K562 (cell line): Measurements from ENCODE around the gene SRMS. TPM values are rescaled to one million over a fixed set of nuclear protein-coding genes. Genes with fewer than 3 reads are reported as not detected.
A peak's percentile ranks its signal among the peaks of the same experiment; 100 is the strongest.

Source experiments
- ATAC-seq: fragments of 200-7000 bp; cut with Tn5 transposase; 3 replicates; pipeline ENCODE4 v1.9.1; 2020; ENCODE audit warnings: moderate library complexity
- BruUV-seq: library from RNA; stranded (reverse); fragments of 400-500 nt; replicated peaks from 2 replicates; lab custom pipeline; 2021; lab: Mats Ljungman, UMichigan
- CTCF ChIA-PET: fragments of 300-600 bp; formaldehyde crosslinking; extraction: SDS; loops from one replicate; lab custom pipeline; 2021; ENCODE audit warnings: low intra/inter-chr PET ratio; lab: Yijun Ruan, JAX
- POLR2A ChIA-PET: fragments of 300-600, 350-650 bp; sonication (Branson Sonifier 250); formaldehyde crosslinking; extraction: SDS; loops from one replicate; lab custom pipeline; 2021; ENCODE audit warnings: antibody characterized with exemption, inconsistent platforms; lab: Yijun Ruan, JAX
- DNase-seq, 4 experiments: peaks; one replicate each; pipeline versions ENCODE4 v3.0.0 to v3.0.0-alpha.2; 2011 to 2018; ENCODE audit warnings: low spot score in 3 of 4, mixed read lengths in 3 of 4; ENCODE audit errors: extremely low read depth in 1 of 4
- FAIRE-seq: peaks from 2 replicates; lab custom pipeline; 2011; peaks lifted over from hg19 to GRCh38; lab: Jason Lieb, UNC
- H2AFZ ChIP-seq: 2 replicates; pipeline ENCODE4 v1.6.0; 2011; ENCODE audit warnings: low read depth, low read length, control low read depth, inconsistent platforms
- H3K27ac ChIP-seq: fragments of 200-600 bp; 3 replicates; pipeline ENCODE4 v1.8.0; 2011; ENCODE audit warnings: low read depth, mild to moderate bottlenecking, control low read depth, inconsistent platforms, low read length, moderate library complexity, mixed read lengths; ENCODE audit errors: extremely low read depth
- H3K27me3 ChIP-seq, 2 experiments: fragments of 300-600 bp in 1 of 2; 2 replicates in 1 of 2; 3 replicates in 1 of 2; pipeline versions ENCODE4 v1.6.0 to v1.8.0; 2011; ENCODE audit warnings: inconsistent platforms in 2 of 2, low read length in 2 of 2, mild to moderate bottlenecking in 1 of 2, mixed read lengths in 1 of 2, moderate library complexity in 1 of 2; ENCODE audit not compliant: control insufficient read depth in 2 of 2, insufficient read depth in 2 of 2
- H3K36me3 ChIP-seq: fragments of 300-600 bp; 3 replicates; pipeline ENCODE4 v1.8.0; 2011; ENCODE audit warnings: mild to moderate bottlenecking, low read length, inconsistent platforms; ENCODE audit not compliant: control insufficient read depth, insufficient read depth
- H3K4me1 ChIP-seq, 2 experiments: fragments of 200-600 bp in 1 of 2; replicated peaks in 1 of 2; 2 replicates in 1 of 2; 3 replicates in 1 of 2; pipeline versions ENCODE4 v1.5.1 to v1.8.0; 2011; ENCODE audit warnings: inconsistent platforms in 2 of 2, low read length in 2 of 2, mild to moderate bottlenecking in 1 of 2, mixed read lengths in 1 of 2, moderate library complexity in 1 of 2; ENCODE audit not compliant: control insufficient read depth in 2 of 2, insufficient read depth in 2 of 2
- H3K4me2 ChIP-seq: 2 replicates; pipeline ENCODE4 v1.6.1; 2011; ENCODE audit warnings: low read length, control low read depth, inconsistent platforms, mixed read lengths; ENCODE audit not compliant: insufficient read depth
- H3K4me3 ChIP-seq: fragments of 200-600 bp; sonication (generic), shearing (Covaris generic); 2 replicates; pipeline ENCODE4 v1.5.1; 2016; ENCODE audit warnings: control low read depth, inconsistent platforms
- H3K79me2 ChIP-seq: fragments of 200-600 bp; 3 replicates; pipeline ENCODE4 v1.8.0; 2011; ENCODE audit warnings: low read length, inconsistent platforms; ENCODE audit not compliant: control insufficient read depth, insufficient read depth
- H3K9ac ChIP-seq, 2 experiments: 2 replicates each; pipeline versions ENCODE4 v1.6.0 to v1.6.1; 2011; ENCODE audit warnings: low read depth in 2 of 2, low read length in 2 of 2, control low read depth in 1 of 2, inconsistent platforms in 1 of 2, mild to moderate bottlenecking in 1 of 2, mixed read lengths in 1 of 2; ENCODE audit not compliant: insufficient read depth in 1 of 2
- H3K9me1 ChIP-seq: one replicate; pipeline ENCODE4 v1.6.0; 2011; ENCODE audit warnings: inconsistent platforms, mild to moderate bottlenecking, low read length, moderate library complexity; ENCODE audit not compliant: control insufficient read depth, insufficient read depth
- H3K9me3 ChIP-seq: replicated peaks from 2 replicates; pipeline ENCODE4 v1.5.1; 2011; ENCODE audit warnings: low read depth, low read length, inconsistent platforms; ENCODE audit not compliant: control insufficient read depth, insufficient read depth
- H4K20me1 ChIP-seq: replicated peaks from 2 replicates; pipeline ENCODE4 v1.6.1; 2011; ENCODE audit warnings: low read length, inconsistent platforms, mixed read lengths; ENCODE audit not compliant: control insufficient read depth, insufficient read depth
- CHD4 ChIP-seq: fragments of 200-600 bp; sonication (generic); IDR thresholded peaks from 3 replicates; pipeline ENCODE4 v1.6.1; 2012; ENCODE audit warnings: low read depth, mild to moderate bottlenecking, mixed read lengths, low read length, inconsistent platforms; ENCODE audit not compliant: insufficient read depth, insufficient replicate concordance, poor library complexity, severe bottlenecking
- DMBX1 ChIP-seq: fragments of 250-450 bp; sonication (Bioruptor Pico); IDR thresholded peaks from 2 replicates; pipeline ENCODE4 v1.8.0; 2022; ENCODE audit warnings: inconsistent platforms, mild to moderate bottlenecking, moderate library complexity, borderline replicate concordance
- SMAD3 ChIP-seq: fragments of 450-650 bp; formaldehyde crosslinking; conservative IDR thresholded peaks from 2 replicates; pipeline ENCODE4 v1.4.0; 2020; ENCODE audit warnings: mild to moderate bottlenecking
- SRSF7 ChIP-seq: fragments of 200-400 bp; formaldehyde crosslinking; optimal IDR thresholded peaks from 2 replicates; pipeline ENCODE3; 2017; ENCODE audit warnings: mild to moderate bottlenecking, low read depth, low read length
- TAF1 ChIP-seq: IDR thresholded peaks from 2 replicates; pipeline ENCODE4 v1.6.1; 2011; ENCODE audit warnings: mild to moderate bottlenecking, low read length, moderate library complexity; ENCODE audit not compliant: insufficient read depth, control insufficient read depth, severe bottlenecking; ENCODE audit errors: extremely low read depth
- THAP12 ChIP-seq: fragments of 250-450 bp; sonication (Bioruptor Pico); IDR thresholded peaks from 2 replicates; pipeline ENCODE4 v1.9.0; 2021; ENCODE audit warnings: mild to moderate bottlenecking, inconsistent platforms
- TSC22D4 ChIP-seq: fragments of 450-650 bp; IDR thresholded peaks from 2 replicates; pipeline ENCODE4 v1.6.1; 2016; ENCODE audit warnings: missing genetic modification characterization, missing biosample characterization, control low read depth
- ZBTB7A ChIP-seq: IDR thresholded peaks from 2 replicates; pipeline ENCODE4 v1.6.1; 2011; ENCODE audit warnings: low read depth, mild to moderate bottlenecking, low read length, moderate library complexity, borderline replicate concordance; ENCODE audit not compliant: control insufficient read depth
- WGBS: fragments of 100-300 bp; shearing (Covaris generic); methylation state at CpG from one replicate; pipeline ENCODE4 v1.1.6; 2016; ENCODE audit warnings: low coverage, mixed read lengths; ENCODE audit not compliant: insufficient coverage; ENCODE audit errors: missing lambda C conversion rate; 5-methylcytosine and 5-hydroxymethylcytosine counted together
- in situ Hi-C: fragments of 300-500 bp; cut with MboI; formaldehyde crosslinking; loops from 4 replicates; pipeline ENCODE4 v1.15.0; 2018; ENCODE audit warnings: inconsistent platforms, mixed read lengths
- intact Hi-C: fragments of 100-400 bp; cut with micrococcal nuclease; formaldehyde crosslinking; loops from 2 replicates; pipeline ENCODE4 v1.14.2; 2022
- polyA plus RNA-seq, 8 experiments: library from polyadenylated mRNA; depleted of rRNA in 4 of 8; stranded (reverse) in 5 of 8; unstranded in 3 of 8; fragments of >200 nt; fragmentation: Nextera tagmentation in 2 of 8; fragmentation: Illumina TruSeq in 1 of 8; extraction: Ambion mirVana in 2 of 8; extraction: Trizol in 1 of 8; gene quantifications; 2 replicates each; pipeline versions ENCODE4 v1.2.1 to v1.2.3, GENCODE V29; 2011 to 2014; ENCODE audit warnings: inconsistent platforms in 1 of 8, missing spikeins in 1 of 8
- total RNA-seq, 7 experiments: library from RNA; depleted of rRNA in 6 of 7; stranded (reverse); fragments of >200 nt in 6 of 7; fragmentation: Illumina TruSeq in 2 of 7; extraction: Trizol in 2 of 7; gene quantifications; 2 replicates each; pipeline versions ENCODE4 v1.2.1 to v1.2.3, GENCODE V29; 2011 to 2021; ENCODE audit warnings: low replicate concordance in 1 of 7

The SRMS gene
- total and polyA plus RNA-seq, 9 of the 15 experiments (the other 6 are each of a cell fraction or from before 2014, with no cell fraction given), result 0.07 TPM; not detected in 8

- no peak for FAIRE-seq
- TF ChIP-seq TAF1, result no peak
- TF ChIP-seq SMAD3, result no peak
- no peak for TF ChIP-seq TSC22D4
- TF ChIP-seq SRSF7, result no peak
- no peak for TF ChIP-seq CHD4
- TF ChIP-seq ZBTB7A, result 0 out of 2 replicates have a peak, but pooled peaks have one; percentile 4
- TF ChIP-seq THAP12, result no peak
- TF ChIP-seq DMBX1 (CRISPR knock-in tag), result no peak
- Histone ChIP-seq H2AFZ (no peak overlapping the region), H3K9ac (no peak overlapping the region; a peak in 1 of 4 replicates), H3K36me3 (no peaks in the 10 kb centered on the region), H3K9me1 (no peaks in the 10 kb centered on the region), H3K4me2 (no peak overlapping the region), H3K27me3 (peaks cover 0 to 22% of the 10 kb centered on the region in 2 experiments; a peak in 3 of 5 replicates), H3K27ac (no peak overlapping the region), H4K20me1 (peaks cover 3% of the 10 kb centered on the region), H3K9me3 (no peaks in the 10 kb centered on the region), H3K4me3 (no peak overlapping the region), H3K4me1 (peaks cover 6 to 91% of the 10 kb centered on the region in 2 experiments; a peak in 4 of 5 replicates), H3K79me2 (no peaks in the 10 kb centered on the region)
- intact Hi-C loops, result loop anchor here (2.0 to 10.0 kb wide), 4 partner anchors 115 to 498 kb away; partner anchors contain the start of genes ARFRP1, C20orf204, RTEL1 and STMN3
- ChIA-PET CTCF (interaction anchor here (3.4 kb wide), 1 partner anchor 434 kb away, joined by 25 read pairs; no protein-coding TSS in a partner anchor), POLR2A (interaction anchor here (0.5 to 1.2 kb wide), 5 partner anchors 16 to 525 kb away, joined by 3 to 6 read pairs (median 3); no protein-coding TSS in a partner anchor)
- WGBS, result 45% methylated on average over 27 of the region's 29 CpGs
- no TSS peak for BruUV-seq
- in situ Hi-C loops, result no loop called here
- DNase-seq, result no peak
- ATAC-seq, result no peak
These were observed 7.8 kb downstream of the SRMS start for GRCh38 chr20:63539441-63540370.
